ENCODE results near the gene PRRT1. TPM values are rescaled to one million over a fixed set of nuclear protein-coding genes. Genes with fewer than 3 reads are reported as not detected.
"Not testable (repeated sequence)": the region's sequence is repeated elsewhere in the genome, so short reads cannot be mapped to it uniquely, and the experiment has no call there.

PRRT1 gene
- total RNA-seq, 1 donor from 2014 or later = 1.4 TPM

DNA sequence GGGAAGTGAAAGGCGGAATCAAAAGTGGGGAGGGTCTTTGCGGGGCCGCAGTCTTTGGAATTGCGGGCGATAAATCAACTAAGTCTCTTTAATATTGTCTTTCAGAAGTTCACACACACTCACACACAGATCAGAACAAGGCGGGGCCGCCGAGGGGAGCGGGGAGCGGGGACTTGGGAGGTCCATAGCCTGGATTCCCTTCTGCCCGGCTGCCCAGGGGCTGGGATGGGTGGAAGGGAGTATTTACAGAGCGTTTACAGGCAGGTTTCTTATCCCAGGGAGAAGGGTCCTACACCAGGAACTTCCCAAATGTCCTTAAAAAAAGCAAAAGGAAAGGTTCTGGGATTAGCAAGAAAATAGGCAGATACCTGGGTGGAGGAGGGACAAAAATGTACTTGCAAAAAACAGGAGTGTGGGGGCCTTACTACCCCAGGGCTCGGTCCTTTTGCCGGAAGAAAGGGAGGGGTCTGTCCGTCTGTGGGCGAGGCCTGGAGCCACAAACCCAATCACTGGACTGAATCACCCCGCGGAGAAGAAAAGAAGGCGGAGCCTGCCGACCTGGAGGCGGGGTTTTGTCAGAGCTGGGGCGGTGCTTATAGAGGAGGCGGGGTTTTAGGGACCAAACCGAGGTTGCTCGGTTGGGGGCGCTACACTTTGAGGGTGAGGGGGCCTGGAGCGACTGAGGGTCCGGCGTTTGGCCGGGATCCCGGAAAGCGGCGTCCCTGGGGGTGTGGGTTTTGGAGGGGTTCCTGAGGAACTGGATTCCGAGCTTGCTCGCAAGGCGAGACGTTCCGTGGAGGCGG is 3.2 kb downstream of the PRRT1 start:
- no peaks in the 10 kb centered on the region for H3K27me3 ChIP-seq
- intact Hi-C loops (cut with DNase I) = no loop called here
- TF ChIP-seq, protein P1, sequence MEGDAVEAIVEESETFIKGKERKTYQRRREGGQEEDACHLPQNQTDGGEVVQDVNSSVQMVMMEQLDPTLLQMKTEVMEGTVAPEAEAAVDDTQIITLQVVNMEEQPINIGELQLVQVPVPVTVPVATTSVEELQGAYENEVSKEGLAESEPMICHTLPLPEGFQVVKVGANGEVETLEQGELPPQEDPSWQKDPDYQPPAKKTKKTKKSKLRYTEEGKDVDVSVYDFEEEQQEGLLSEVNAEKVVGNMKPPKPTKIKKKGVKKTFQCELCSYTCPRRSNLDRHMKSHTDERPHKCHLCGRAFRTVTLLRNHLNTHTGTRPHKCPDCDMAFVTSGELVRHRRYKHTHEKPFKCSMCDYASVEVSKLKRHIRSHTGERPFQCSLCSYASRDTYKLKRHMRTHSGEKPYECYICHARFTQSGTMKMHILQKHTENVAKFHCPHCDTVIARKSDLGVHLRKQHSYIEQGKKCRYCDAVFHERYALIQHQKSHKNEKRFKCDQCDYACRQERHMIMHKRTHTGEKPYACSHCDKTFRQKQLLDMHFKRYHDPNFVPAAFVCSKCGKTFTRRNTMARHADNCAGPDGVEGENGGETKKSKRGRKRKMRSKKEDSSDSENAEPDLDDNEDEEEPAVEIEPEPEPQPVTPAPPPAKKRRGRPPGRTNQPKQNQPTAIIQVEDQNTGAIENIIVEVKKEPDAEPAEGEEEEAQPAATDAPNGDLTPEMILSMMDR (IDR thresholded peaks at IDR 0.05) = peak in 1 of 3 experiments; percentile 14
- H3K9me3 ChIP-seq = no peaks in the 10 kb centered on the region
- peaks cover 8 to 18% of the 10 kb centered on the region in 2 donors for H3K4me1 ChIP-seq
- no peak overlapping the region for H3K4me3 ChIP-seq
- peaks cover 10 to 13% of the 10 kb centered on the region in 2 donors for H3K36me3 ChIP-seq
- no peak overlapping the region for H3K27ac ChIP-seq
- DNase-seq (ENCODE audit: low spot score in 2 of 2) = peak in 1 of 2 donors; percentile 81

DNA sequence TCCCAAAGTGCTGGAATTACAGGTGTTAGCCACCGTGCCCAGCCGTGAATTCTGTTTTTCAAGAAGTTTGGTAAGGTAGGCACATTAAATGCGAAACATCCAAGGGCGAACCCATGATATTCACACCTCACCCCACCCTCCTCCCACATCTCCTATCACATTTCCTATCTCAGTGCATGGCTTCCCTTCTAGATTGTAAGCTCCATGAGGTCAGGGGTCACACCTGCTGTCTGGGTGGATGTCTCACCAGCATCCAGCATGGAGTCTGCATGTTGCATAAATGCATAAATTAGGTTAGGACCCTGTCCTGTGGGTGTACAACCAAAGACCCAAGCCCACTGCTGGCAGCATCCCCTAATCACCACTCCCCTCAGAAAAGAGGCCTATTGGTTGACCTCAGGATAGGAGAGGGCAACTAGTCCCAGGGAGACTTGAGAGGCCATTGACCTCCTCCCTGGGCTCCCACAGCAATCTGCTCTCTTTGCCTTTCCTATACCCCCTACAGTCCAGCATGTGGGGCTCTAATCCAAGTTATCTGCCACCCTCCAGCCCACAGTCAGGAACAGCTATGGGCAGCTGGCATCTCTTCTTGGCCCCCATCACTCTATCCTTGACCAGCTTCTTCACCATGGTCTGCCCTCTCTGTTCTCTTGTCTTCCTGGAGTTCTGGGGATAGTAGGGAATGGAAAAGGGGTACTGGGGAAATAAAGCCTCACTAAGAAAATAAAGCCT is 4.2 kb downstream of the PRRT1 start:
- DNase-seq (ENCODE audit: low spot score in 2 of 2) = no peak

GRCh38 chr6:32146687-32147086 is 5.1 kb downstream of the PRRT1 start:
- peaks cover 10 to 13% of the 10 kb centered on the region in 2 donors for H3K36me3 ChIP-seq
- H3K27me3 ChIP-seq = no peaks in the 10 kb centered on the region
- H3K4me3 ChIP-seq = no peak overlapping the region
- no peaks in the 10 kb centered on the region for H3K9me3 ChIP-seq
- H3K4me1 ChIP-seq = peaks cover 8% of the 10 kb centered on the region in 2 donors
- DNase-seq (ENCODE audit: low spot score in 2 of 2) = no peak
- intact Hi-C loops (cut with DNase I) = no loop called here
- TF ChIP-seq, protein P1 (IDR thresholded peaks at IDR 0.05) = no peak
- H3K27ac ChIP-seq = no peak overlapping the region

More for the DNA sequence above, 4.2 kb downstream of the PRRT1 start:
- Histone ChIP-seq H3K4me1 (peaks cover 8 to 15% of the 10 kb centered on the region in 2 donors), H3K4me3 (no peak overlapping the region), H3K27me3 (no peaks in the 10 kb centered on the region), H3K36me3 (peaks cover 10 to 13% of the 10 kb centered on the region in 2 donors), H3K9me3 (no peaks in the 10 kb centered on the region), H3K27ac (no peak overlapping the region)
- TF ChIP-seq, protein P1 (IDR thresholded peaks at IDR 0.05) = no peak
- intact Hi-C loops (cut with DNase I) = no loop called here

GRCh38 chr6:32146287-32146686 is 5.5 kb downstream of the PRRT1 start:
- intact Hi-C loops (cut with DNase I) = no loop called here
- H3K27me3 ChIP-seq = no peaks in the 10 kb centered on the region
- H3K4me1 ChIP-seq = peaks cover 8% of the 10 kb centered on the region in 2 donors
- no peak overlapping the region for H3K27ac ChIP-seq
- TF ChIP-seq, protein P1 (IDR thresholded peaks at IDR 0.05) = no peak
- H3K36me3 ChIP-seq = peaks cover 10 to 13% of the 10 kb centered on the region in 2 donors
- DNase-seq (ENCODE audit: low spot score in 2 of 2) = no peak
- H3K4me3 ChIP-seq = no peak overlapping the region
- no peaks in the 10 kb centered on the region for H3K9me3 ChIP-seq

GRCh38 chr6:32144238-32144637 is 7.5 kb downstream of the PRRT1 start:
- H3K4me1 ChIP-seq; intact Hi-C loops (cut with DNase I); H3K36me3 ChIP-seq; H3K9me3 ChIP-seq; H3K27ac ChIP-seq; H3K27me3 ChIP-seq; H3K4me3 ChIP-seq; DNase-seq (ENCODE audit: low spot score in 2 of 2): not testable (repeated sequence)
